Loucy (cell line): ENCODE results near the gene TRIM46.

Source experiments
- H2AFZ ChIP-seq: fragments of 200-600 bp; sonication (generic); 2 replicates; pipeline ENCODE4 v1.6.0; 2016; ENCODE audit warnings: antibody characterized with exemption, mild to moderate bottlenecking, low read length, moderate library complexity
- H3F3A ChIP-seq: fragments of 200-600 bp; 2 replicates; pipeline ENCODE4 v1.6.0; 2016; ENCODE audit warnings: antibody characterized with exemption, low read depth, mild to moderate bottlenecking
- H3K27me3 ChIP-seq: fragments of 200-600 bp; sonication (generic); 2 replicates; pipeline ENCODE4 v1.6.1; 2014; ENCODE audit warnings: low read length, mild to moderate bottlenecking; ENCODE audit not compliant: insufficient read depth, poor library complexity, severe bottlenecking
- H3K36me3 ChIP-seq: fragments of 200-600 bp; sonication (generic); 2 replicates; pipeline ENCODE4 v1.6.1; 2016; ENCODE audit warnings: low read length; ENCODE audit not compliant: insufficient read depth
- H3K4me1 ChIP-seq: fragments of 200-600 bp; sonication (generic); 2 replicates; pipeline ENCODE4 v1.5.1; 2014; ENCODE audit warnings: low read length, mild to moderate bottlenecking; ENCODE audit not compliant: insufficient read depth, poor library complexity, severe bottlenecking
- H3K4me2 ChIP-seq: fragments of 200-600 bp; sonication (generic); 2 replicates; pipeline ENCODE4 v1.6.0; 2014; ENCODE audit warnings: antibody characterized with exemption, low read length, low read depth, mild to moderate bottlenecking; ENCODE audit not compliant: poor library complexity, severe bottlenecking
- H3K4me3 ChIP-seq: fragments of 200-600 bp; sonication (generic); 2 replicates; pipeline ENCODE4 v1.5.1; 2014; ENCODE audit warnings: low read length, mild to moderate bottlenecking, mixed read lengths; ENCODE audit not compliant: poor library complexity, severe bottlenecking
- H3K79me2 ChIP-seq: fragments of 200-600 bp; sonication (generic); 2 replicates; pipeline ENCODE4 v1.6.1; 2014; ENCODE audit warnings: low read length; ENCODE audit not compliant: insufficient read depth
- H3K9ac ChIP-seq: fragments of 200-600 bp; sonication (generic); 2 replicates; pipeline ENCODE4 v1.6.0; 2014; ENCODE audit warnings: mild to moderate bottlenecking, low read depth, low read length, moderate library complexity; ENCODE audit not compliant: poor library complexity, severe bottlenecking
- H3K9me2 ChIP-seq: fragments of 200-600 bp; sonication (generic); replicated peaks from 2 replicates; pipeline ENCODE4 v1.6.1; 2016; ENCODE audit warnings: low read depth, low read length, mixed read lengths
- H3K9me3 ChIP-seq: fragments of 200-600 bp; sonication (generic); 2 replicates; pipeline ENCODE4 v1.6.1; 2014; ENCODE audit warnings: mild to moderate bottlenecking, antibody characterized with exemption, low read length, low read depth; ENCODE audit not compliant: insufficient read depth
- H4K20me1 ChIP-seq: fragments of 200-600 bp; sonication (generic); 2 replicates; pipeline ENCODE4 v1.6.0; 2014; ENCODE audit warnings: antibody characterized with exemption, low read length, mild to moderate bottlenecking; ENCODE audit not compliant: insufficient read depth, poor library complexity, severe bottlenecking
- CTCF ChIP-seq: fragments of 200-600 bp; sonication (generic); conservative IDR thresholded peaks from 2 replicates; pipeline ENCODE4 v1.5.1; 2014; ENCODE audit warnings: mild to moderate bottlenecking, antibody characterized with exemption, low read length
- EZH2phosphoT487 ChIP-seq: fragments of 200-600 bp; IDR thresholded peaks from 2 replicates; pipeline ENCODE4 v1.6.1; 2018; ENCODE audit warnings: antibody characterized with exemption, mild to moderate bottlenecking, moderate library complexity, borderline replicate concordance

The TRIM46 gene

GRCh38 chr1:155127967-155128754 is 45.5 kb upstream of the TRIM46 start:
- H4K20me1 ChIP-seq: no peaks in the 10 kb centered on the region
- peaks cover 19% of the 10 kb centered on the region for H3K27me3 ChIP-seq
- peaks cover 25% of the 10 kb centered on the region for H3K4me1 ChIP-seq
- H3K9me3 ChIP-seq: no peaks in the 10 kb centered on the region
- peak overlapping the region; percentile 74 for H3K4me2 ChIP-seq
- no peaks in the 10 kb centered on the region for H3K9me2 ChIP-seq
- TF ChIP-seq EZH2phosphoT487 (no peak), CTCF (no peak)
- H3K9ac ChIP-seq: peak overlapping the region; percentile 47
- H3F3A ChIP-seq: no peaks in the 10 kb centered on the region
- H2AFZ ChIP-seq: peak overlapping the region; percentile 71
- peak overlapping the region; percentile 67 for H3K4me3 ChIP-seq
- no peaks in the 10 kb centered on the region for H3K79me2 ChIP-seq
- H3K36me3 ChIP-seq: no peaks in the 10 kb centered on the region

GRCh38 chr1:155128755-155129473 is 44.7 kb upstream of the TRIM46 start:
- Histone ChIP-seq H3K9me2 (no peaks in the 10 kb centered on the region), H4K20me1 (no peaks in the 10 kb centered on the region), H3K4me3 (peak overlapping the region; percentile 67), H2AFZ (no peak overlapping the region), H3K27me3 (peaks cover 19% of the 10 kb centered on the region), H3K4me1 (peaks cover 25% of the 10 kb centered on the region), H3K4me2 (peak overlapping the region; percentile 74), H3K79me2 (no peaks in the 10 kb centered on the region), H3K36me3 (no peaks in the 10 kb centered on the region), H3F3A (no peaks in the 10 kb centered on the region), H3K9me3 (no peaks in the 10 kb centered on the region), H3K9ac (peak overlapping the region; percentile 47)
- no peak for TF ChIP-seq EZH2phosphoT487
- TF ChIP-seq CTCF: no peak

- Histone ChIP-seq H3K9me3 (no peaks in the 10 kb centered on the region), H3K9me2 (no peaks in the 10 kb centered on the region), H4K20me1 (no peaks in the 10 kb centered on the region), H3K4me3 (no peak overlapping the region), H3K27me3 (peaks cover 19% of the 10 kb centered on the region), H3K36me3 (no peaks in the 10 kb centered on the region), H3K4me1 (peaks cover 33% of the 10 kb centered on the region), H3F3A (no peaks in the 10 kb centered on the region), H3K4me2 (no peak overlapping the region), H3K9ac (no peak overlapping the region), H2AFZ (no peak overlapping the region), H3K79me2 (peaks cover 8% of the 10 kb centered on the region; the same call in 1 of the 2 replicates)
- no peak for TF ChIP-seq CTCF
- no peak for TF ChIP-seq EZH2phosphoT487
Observed at GRCh38 chr1:155130272-155131006, 43.2 kb upstream of the TRIM46 start.
